ENCODE results near the gene VPS36.

The VPS36 gene

GRCh38 chr13:52447354-52447753 lies 3.1 kb downstream of the VPS36 start:
- H3K4me3 ChIP-seq (ENCODE audit: low read depth in 1 of 5, low read length in 5 of 5) = no peak overlapping the region
- H3K27ac ChIP-seq (ENCODE audit: low read depth, low read length) = no peak overlapping the region
- no peaks in the 10 kb centered on the region for H3K27me3 ChIP-seq (ENCODE audit: control insufficient read depth in 5 of 5, insufficient read depth in 4 of 5, low read length in 5 of 5)
- H3K9ac ChIP-seq (ENCODE audit: low read length in 5 of 5) = no peak overlapping the region
- H3K9me3 ChIP-seq (ENCODE audit: control insufficient read depth in 5 of 5, low read length in 5 of 5) = no peaks in the 10 kb centered on the region
- H3K36me3 ChIP-seq (ENCODE audit: control insufficient read depth in 5 of 5, insufficient read depth in 5 of 5, low read length in 5 of 5) = peaks cover 0 to 4% (median 0%) of the 10 kb centered on the region in 5 donors
- peaks cover 5 to 32% (median 20%) of the 10 kb centered on the region in 5 donors for H3K4me1 ChIP-seq (ENCODE audit: control insufficient read depth in 5 of 5, insufficient read depth in 5 of 5, low read length in 5 of 5)

GRCh38 chr13:52446265-52446664 lies 4.2 kb downstream of the VPS36 start:
- Histone ChIP-seq H3K27me3 (ENCODE audit: control insufficient read depth in 5 of 5, insufficient read depth in 4 of 5, low read length in 5 of 5) (no peaks in the 10 kb centered on the region), H3K36me3 (ENCODE audit: control insufficient read depth in 5 of 5, insufficient read depth in 5 of 5, low read length in 5 of 5) (peaks cover 4 to 9% (median 7%) of the 10 kb centered on the region in 5 donors), H3K27ac (ENCODE audit: low read depth, low read length) (no peak overlapping the region)

GRCh38 chr13:52432456-52432855 lies 18.0 kb downstream of the VPS36 start:
- Histone ChIP-seq H3K27me3 (ENCODE audit: control insufficient read depth in 5 of 5, insufficient read depth in 4 of 5, low read length in 5 of 5) (no peaks in the 10 kb centered on the region), H3K36me3 (ENCODE audit: control insufficient read depth in 5 of 5, insufficient read depth in 5 of 5, low read length in 5 of 5) (peaks cover 26 to 67% (median 53%) of the 10 kb centered on the region in 5 donors), H3K9me3 (ENCODE audit: control insufficient read depth in 5 of 5, low read length in 5 of 5) (no peaks in the 10 kb centered on the region), H3K4me1 (ENCODE audit: control insufficient read depth in 5 of 5, insufficient read depth in 5 of 5, low read length in 5 of 5) (peaks cover 0 to 15% (median 0%) of the 10 kb centered on the region in 5 donors), H3K4me3 (ENCODE audit: low read depth in 1 of 5, low read length in 5 of 5) (no peak overlapping the region), H3K27ac (ENCODE audit: low read depth, low read length) (no peak overlapping the region), H3K9ac (ENCODE audit: low read length in 5 of 5) (no peak overlapping the region)

More at GRCh38 chr13:52446265-52446664, 4.2 kb downstream of the VPS36 start:
- no peaks in the 10 kb centered on the region for H3K9me3 ChIP-seq (ENCODE audit: control insufficient read depth in 5 of 5, low read length in 5 of 5)
- no peak overlapping the region for H3K9ac ChIP-seq (ENCODE audit: low read length in 5 of 5)
- no peak overlapping the region for H3K4me3 ChIP-seq (ENCODE audit: low read depth in 1 of 5, low read length in 5 of 5)
- H3K4me1 ChIP-seq (ENCODE audit: control insufficient read depth in 5 of 5, insufficient read depth in 5 of 5, low read length in 5 of 5) = peaks cover 5 to 32% (median 20%) of the 10 kb centered on the region in 5 donors

GRCh38 chr13:52428295-52428694 lies 22.1 kb downstream of the VPS36 start:
- peaks cover 26 to 60% (median 50%) of the 10 kb centered on the region in 5 donors for H3K36me3 ChIP-seq (ENCODE audit: control insufficient read depth in 5 of 5, insufficient read depth in 5 of 5, low read length in 5 of 5)
- no peaks in the 10 kb centered on the region for H3K27me3 ChIP-seq (ENCODE audit: control insufficient read depth in 5 of 5, insufficient read depth in 4 of 5, low read length in 5 of 5)
- H3K4me3 ChIP-seq (ENCODE audit: low read depth in 1 of 5, low read length in 5 of 5) = no peak overlapping the region
- no peaks in the 10 kb centered on the region for H3K9me3 ChIP-seq (ENCODE audit: control insufficient read depth in 5 of 5, low read length in 5 of 5)
- H3K9ac ChIP-seq (ENCODE audit: low read length in 5 of 5) = no peak overlapping the region
- H3K27ac ChIP-seq (ENCODE audit: low read depth, low read length) = no peak overlapping the region
- peaks cover 0 to 15% (median 0%) of the 10 kb centered on the region in 5 donors for H3K4me1 ChIP-seq (ENCODE audit: control insufficient read depth in 5 of 5, insufficient read depth in 5 of 5, low read length in 5 of 5)

- no peak overlapping the region for H3K9ac ChIP-seq (ENCODE audit: low read length in 5 of 5)
- H3K9me3 ChIP-seq (ENCODE audit: control insufficient read depth in 5 of 5, low read length in 5 of 5) = no peaks in the 10 kb centered on the region
- no peak overlapping the region for H3K4me3 ChIP-seq (ENCODE audit: low read depth in 1 of 5, low read length in 5 of 5)
- no peaks in the 10 kb centered on the region for H3K27me3 ChIP-seq (ENCODE audit: control insufficient read depth in 5 of 5, insufficient read depth in 4 of 5, low read length in 5 of 5)
- no peak overlapping the region for H3K27ac ChIP-seq (ENCODE audit: low read depth, low read length)
- peaks cover 0 to 9% (median 0%) of the 10 kb centered on the region in 5 donors for H3K4me1 ChIP-seq (ENCODE audit: control insufficient read depth in 5 of 5, insufficient read depth in 5 of 5, low read length in 5 of 5)
- peaks cover 38 to 79% (median 54%) of the 10 kb centered on the region in 5 donors for H3K36me3 ChIP-seq (ENCODE audit: control insufficient read depth in 5 of 5, insufficient read depth in 5 of 5, low read length in 5 of 5)
These were observed 29.2 kb downstream of the VPS36 start for GRCh38 chr13:52421216-52421615.

- Histone ChIP-seq H3K27me3 (ENCODE audit: control insufficient read depth in 5 of 5, insufficient read depth in 4 of 5, low read length in 5 of 5) (no peaks in the 10 kb centered on the region), H3K27ac (ENCODE audit: low read depth, low read length) (no peak overlapping the region), H3K4me1 (ENCODE audit: control insufficient read depth in 5 of 5, insufficient read depth in 5 of 5, low read length in 5 of 5) (peaks cover 0 to 18% (median 4%) of the 10 kb centered on the region in 5 donors), H3K9ac (ENCODE audit: low read length in 5 of 5) (no peak overlapping the region), H3K4me3 (ENCODE audit: low read depth in 1 of 5, low read length in 5 of 5) (no peak overlapping the region), H3K9me3 (ENCODE audit: control insufficient read depth in 5 of 5, low read length in 5 of 5) (no peaks in the 10 kb centered on the region), H3K36me3 (ENCODE audit: control insufficient read depth in 5 of 5, insufficient read depth in 5 of 5, low read length in 5 of 5) (peaks cover 42 to 73% (median 56%) of the 10 kb centered on the region in 5 donors)
These were observed 31.4 kb downstream of the VPS36 start for GRCh38 chr13:52419080-52419479.

- Histone ChIP-seq H3K27ac (ENCODE audit: low read depth, low read length) (peak overlapping the region; percentile 3), H3K4me1 (ENCODE audit: control insufficient read depth in 5 of 5, insufficient read depth in 5 of 5, low read length in 5 of 5) (peaks cover 0 to 26% (median 13%) of the 10 kb centered on the region in 5 donors)
These were observed 35.5 kb downstream of the VPS36 start for GRCh38 chr13:52414963-52415362.

DNA sequence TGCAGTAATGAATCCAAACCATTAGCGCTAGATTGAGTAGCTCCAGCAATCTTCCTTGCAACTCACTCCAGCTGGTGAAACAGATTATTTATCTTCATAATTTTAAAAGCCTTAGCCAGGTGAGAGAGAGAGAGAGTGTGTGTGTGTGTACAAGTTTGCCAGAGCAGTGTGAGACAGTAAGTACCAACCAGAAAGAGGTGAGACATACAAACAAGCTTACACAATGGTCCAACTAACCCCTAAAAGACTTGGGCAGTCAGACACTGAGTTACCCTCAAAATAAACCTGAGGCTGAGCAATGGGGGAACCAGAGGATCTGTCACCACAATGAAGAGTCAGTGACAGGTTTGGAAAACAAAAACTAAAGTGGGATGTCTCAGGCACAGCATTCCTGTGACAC lies 36.4 kb downstream of the VPS36 start:
- no peaks in the 10 kb centered on the region for H3K27me3 ChIP-seq (ENCODE audit: control insufficient read depth in 5 of 5, insufficient read depth in 4 of 5, low read length in 5 of 5)
- no peak overlapping the region for H3K9ac ChIP-seq (ENCODE audit: low read length in 5 of 5)
- H3K27ac ChIP-seq (ENCODE audit: low read depth, low read length) = no peak overlapping the region
- no peak overlapping the region for H3K4me3 ChIP-seq (ENCODE audit: low read depth in 1 of 5, low read length in 5 of 5)
- peaks cover 0 to 21% (median 13%) of the 10 kb centered on the region in 5 donors for H3K4me1 ChIP-seq (ENCODE audit: control insufficient read depth in 5 of 5, insufficient read depth in 5 of 5, low read length in 5 of 5)
- peaks cover 32 to 40% (median 37%) of the 10 kb centered on the region in 5 donors for H3K36me3 ChIP-seq (ENCODE audit: control insufficient read depth in 5 of 5, insufficient read depth in 5 of 5, low read length in 5 of 5)
- no peaks in the 10 kb centered on the region for H3K9me3 ChIP-seq (ENCODE audit: control insufficient read depth in 5 of 5, low read length in 5 of 5)

More at GRCh38 chr13:52414963-52415362, 35.5 kb downstream of the VPS36 start:
- Histone ChIP-seq H3K36me3 (ENCODE audit: control insufficient read depth in 5 of 5, insufficient read depth in 5 of 5, low read length in 5 of 5) (peaks cover 33 to 47% (median 42%) of the 10 kb centered on the region in 5 donors), H3K4me3 (ENCODE audit: low read depth in 1 of 5, low read length in 5 of 5) (no peak overlapping the region), H3K9me3 (ENCODE audit: control insufficient read depth in 5 of 5, low read length in 5 of 5) (no peaks in the 10 kb centered on the region), H3K27me3 (ENCODE audit: control insufficient read depth in 5 of 5, insufficient read depth in 4 of 5, low read length in 5 of 5) (no peaks in the 10 kb centered on the region), H3K9ac (ENCODE audit: low read length in 5 of 5) (no peak overlapping the region)

GRCh38 chr13:52412128-52412527 lies 38.3 kb downstream of the VPS36 start:
- no peak overlapping the region for H3K4me3 ChIP-seq (ENCODE audit: low read depth in 1 of 5, low read length in 5 of 5)
- H3K9ac ChIP-seq (ENCODE audit: low read length in 5 of 5) = no peak overlapping the region
- no peaks in the 10 kb centered on the region for H3K9me3 ChIP-seq (ENCODE audit: control insufficient read depth in 5 of 5, low read length in 5 of 5)
- H3K36me3 ChIP-seq (ENCODE audit: control insufficient read depth in 5 of 5, insufficient read depth in 5 of 5, low read length in 5 of 5) = peaks cover 23 to 31% (median 26%) of the 10 kb centered on the region in 5 donors
- H3K4me1 ChIP-seq (ENCODE audit: control insufficient read depth in 5 of 5, insufficient read depth in 5 of 5, low read length in 5 of 5) = peaks cover 0 to 19% (median 13%) of the 10 kb centered on the region in 5 donors
- peak overlapping the region; percentile 11 for H3K27ac ChIP-seq (ENCODE audit: low read depth, low read length)
- H3K27me3 ChIP-seq (ENCODE audit: control insufficient read depth in 5 of 5, insufficient read depth in 4 of 5, low read length in 5 of 5) = no peaks in the 10 kb centered on the region

DNA sequence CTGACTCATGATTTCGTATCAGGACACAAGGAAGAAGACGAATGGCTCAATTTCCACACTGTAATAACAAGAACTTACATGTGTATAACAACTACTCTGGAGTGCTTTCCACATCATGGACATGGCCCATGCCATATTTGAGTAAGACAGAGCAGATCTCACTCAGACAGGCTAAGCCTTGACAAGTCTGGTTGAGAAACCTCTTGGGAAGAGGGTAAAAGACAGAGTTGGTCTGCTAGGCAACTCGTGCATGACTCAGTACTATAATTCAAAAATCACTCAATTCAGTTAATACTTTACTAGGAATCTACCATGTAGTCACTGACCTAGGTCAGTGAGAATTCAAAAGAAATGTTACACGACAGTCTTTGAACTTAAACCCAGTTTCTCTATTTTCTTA lies 38.8 kb downstream of the VPS36 start:
- Histone ChIP-seq H3K27ac (ENCODE audit: low read depth, low read length) (peak overlapping the region; percentile 11), H3K4me3 (ENCODE audit: low read depth in 1 of 5, low read length in 5 of 5) (no peak overlapping the region), H3K36me3 (ENCODE audit: control insufficient read depth in 5 of 5, insufficient read depth in 5 of 5, low read length in 5 of 5) (peaks cover 20 to 28% (median 21%) of the 10 kb centered on the region in 5 donors), H3K9ac (ENCODE audit: low read length in 5 of 5) (no peak overlapping the region), H3K9me3 (ENCODE audit: control insufficient read depth in 5 of 5, low read length in 5 of 5) (no peaks in the 10 kb centered on the region), H3K27me3 (ENCODE audit: control insufficient read depth in 5 of 5, insufficient read depth in 4 of 5, low read length in 5 of 5) (no peaks in the 10 kb centered on the region), H3K4me1 (ENCODE audit: control insufficient read depth in 5 of 5, insufficient read depth in 5 of 5, low read length in 5 of 5) (peaks cover 0 to 19% (median 13%) of the 10 kb centered on the region in 5 donors)
